ENCODE results near the gene SCUBE1. TPM values are rescaled to one million over a fixed set of nuclear protein-coding genes. Genes with fewer than 3 reads are reported as not detected.

SCUBE1 gene
- total RNA-seq, 1 experiment from 2014 or later = not detected

GRCh38 chr22:43334378-43334777 lies 8.8 kb downstream of the SCUBE1 start:
- intact Hi-C loops (cut with micrococcal nuclease; ENCODE audit: unreplicated experiment) = no loop called here
- no TSS peak for BruUV-seq (replicated peaks)
- TF ChIP-seq, protein P1, sequence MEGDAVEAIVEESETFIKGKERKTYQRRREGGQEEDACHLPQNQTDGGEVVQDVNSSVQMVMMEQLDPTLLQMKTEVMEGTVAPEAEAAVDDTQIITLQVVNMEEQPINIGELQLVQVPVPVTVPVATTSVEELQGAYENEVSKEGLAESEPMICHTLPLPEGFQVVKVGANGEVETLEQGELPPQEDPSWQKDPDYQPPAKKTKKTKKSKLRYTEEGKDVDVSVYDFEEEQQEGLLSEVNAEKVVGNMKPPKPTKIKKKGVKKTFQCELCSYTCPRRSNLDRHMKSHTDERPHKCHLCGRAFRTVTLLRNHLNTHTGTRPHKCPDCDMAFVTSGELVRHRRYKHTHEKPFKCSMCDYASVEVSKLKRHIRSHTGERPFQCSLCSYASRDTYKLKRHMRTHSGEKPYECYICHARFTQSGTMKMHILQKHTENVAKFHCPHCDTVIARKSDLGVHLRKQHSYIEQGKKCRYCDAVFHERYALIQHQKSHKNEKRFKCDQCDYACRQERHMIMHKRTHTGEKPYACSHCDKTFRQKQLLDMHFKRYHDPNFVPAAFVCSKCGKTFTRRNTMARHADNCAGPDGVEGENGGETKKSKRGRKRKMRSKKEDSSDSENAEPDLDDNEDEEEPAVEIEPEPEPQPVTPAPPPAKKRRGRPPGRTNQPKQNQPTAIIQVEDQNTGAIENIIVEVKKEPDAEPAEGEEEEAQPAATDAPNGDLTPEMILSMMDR (conservative IDR thresholded peaks at IDR 0.05) = no peak
- no peak for TF ChIP-seq EZH2 (IDR thresholded peaks at IDR 0.05; ENCODE audit: low read depth)
- Histone ChIP-seq H3K4me3 (no peak overlapping the region), H3K4me1 (replicated peaks; ENCODE audit: insufficient read depth) (no peaks in the 10 kb centered on the region), H2AFZ (no peak overlapping the region), H3K9me2 (ENCODE audit: insufficient read depth) (no peaks in the 10 kb centered on the region), H3K27me3 (ENCODE audit: insufficient read depth, low read depth) (peaks cover 99% of the 10 kb centered on the region), H3K27ac (no peak overlapping the region), H3K36me3 (ENCODE audit: low read depth) (no peaks in the 10 kb centered on the region), H3F3A (ENCODE audit: insufficient read depth, low read depth) (no peaks in the 10 kb centered on the region), H3K79me2 (ENCODE audit: low read depth) (no peaks in the 10 kb centered on the region), H3K9me3 (ENCODE audit: insufficient read depth, low read depth) (no peaks in the 10 kb centered on the region), H4K20me1 (ENCODE audit: insufficient read depth) (no peaks in the 10 kb centered on the region), H3K4me2 (no peak overlapping the region)
- POLR2A ChIA-PET (ENCODE audit: unreplicated experiment) = no interaction called here
- DNase-seq = no peak
- CTCF ChIA-PET = no interaction called here

- no peaks in the 10 kb centered on the region for H4K20me1 ChIP-seq (ENCODE audit: insufficient read depth)
- POLR2A ChIA-PET (ENCODE audit: unreplicated experiment) = no interaction called here
- H3K4me2 ChIP-seq = no peak overlapping the region
- no peak overlapping the region for H3K27ac ChIP-seq
- no peak overlapping the region for H2AFZ ChIP-seq
- no peaks in the 10 kb centered on the region for H3K4me1 ChIP-seq (replicated peaks; ENCODE audit: insufficient read depth)
- no peaks in the 10 kb centered on the region for H3K79me2 ChIP-seq (ENCODE audit: low read depth)
- intact Hi-C loops (cut with micrococcal nuclease; ENCODE audit: unreplicated experiment) = no loop called here
- no peak for DNase-seq
- no peaks in the 10 kb centered on the region for H3K9me2 ChIP-seq (ENCODE audit: insufficient read depth)
- BruUV-seq (replicated peaks) = no TSS peak
- no peak for TF ChIP-seq EZH2 (IDR thresholded peaks at IDR 0.05; ENCODE audit: low read depth)
- TF ChIP-seq, protein P1 (conservative IDR thresholded peaks at IDR 0.05) = no peak
- H3K9me3 ChIP-seq (ENCODE audit: insufficient read depth, low read depth) = no peaks in the 10 kb centered on the region
- H3K4me3 ChIP-seq = no peak overlapping the region
- no peaks in the 10 kb centered on the region for H3F3A ChIP-seq (ENCODE audit: insufficient read depth, low read depth)
- H3K27me3 ChIP-seq (ENCODE audit: insufficient read depth, low read depth) = peaks cover 99% of the 10 kb centered on the region
- no peaks in the 10 kb centered on the region for H3K36me3 ChIP-seq (ENCODE audit: low read depth)
- CTCF ChIA-PET = no interaction called here
Observed at GRCh38 chr22:43333978-43334377, 9.2 kb downstream of the SCUBE1 start.

- no peaks in the 10 kb centered on the region for H3K9me2 ChIP-seq (ENCODE audit: insufficient read depth)
- POLR2A ChIA-PET (ENCODE audit: unreplicated experiment) = no interaction called here
- TF ChIP-seq, protein P1 (conservative IDR thresholded peaks at IDR 0.05) = no peak
- H3K27ac ChIP-seq = no peak overlapping the region
- no peak overlapping the region for H2AFZ ChIP-seq
- intact Hi-C loops (cut with micrococcal nuclease; ENCODE audit: unreplicated experiment) = no loop called here
- H3K79me2 ChIP-seq (ENCODE audit: low read depth) = no peaks in the 10 kb centered on the region
- no peaks in the 10 kb centered on the region for H4K20me1 ChIP-seq (ENCODE audit: insufficient read depth)
- no peak overlapping the region for H3K4me2 ChIP-seq
- no peaks in the 10 kb centered on the region for H3K9me3 ChIP-seq (ENCODE audit: insufficient read depth, low read depth)
- CTCF ChIA-PET = no interaction called here
- no peak for DNase-seq
- no TSS peak for BruUV-seq (replicated peaks)
- no peak overlapping the region for H3K4me3 ChIP-seq
- no peaks in the 10 kb centered on the region for H3F3A ChIP-seq (ENCODE audit: insufficient read depth, low read depth)
- H3K36me3 ChIP-seq (ENCODE audit: low read depth) = no peaks in the 10 kb centered on the region
- peaks cover 98% of the 10 kb centered on the region for H3K27me3 ChIP-seq (ENCODE audit: insufficient read depth, low read depth)
- H3K4me1 ChIP-seq (replicated peaks; ENCODE audit: insufficient read depth) = no peaks in the 10 kb centered on the region
Observed at GRCh38 chr22:43333156-43333555, 10.0 kb downstream of the SCUBE1 start.

Measured in PC-9 (cell line).